Measurements from ENCODE around the gene GPC6. TPM values are rescaled to one million over a fixed set of nuclear protein-coding genes. Genes with fewer than 3 reads are reported as not detected.

GPC6 gene
- total and polyA plus RNA-seq, 2 donors (not counting 1 experiment from before 2014, with no cell fraction given) = not detected

DNA sequence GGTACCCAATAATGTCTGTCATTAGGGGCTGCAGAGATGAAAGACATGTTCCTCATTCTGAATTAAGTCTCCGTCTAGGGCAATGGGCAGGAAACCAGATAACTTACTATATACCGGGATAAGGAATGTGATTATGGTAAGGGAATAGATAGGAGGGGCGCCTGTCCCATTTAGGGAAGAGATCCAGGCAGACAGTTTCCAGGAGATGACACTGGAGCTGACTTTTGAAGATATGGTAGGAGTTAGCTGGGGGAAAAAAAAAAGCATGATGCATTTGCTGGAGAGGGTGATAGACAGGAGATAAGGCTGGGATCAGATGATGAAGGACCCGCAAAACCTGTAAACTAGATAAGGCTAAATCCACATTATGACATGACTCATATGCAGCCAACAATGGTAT, 912.2 kb downstream of the GPC6 start:
- ChIA-PET CTCF (no interaction called here), POLR2A (no interaction called here)
- H3K9me3 ChIP-seq (ENCODE audit: control extremely low read depth in 1 of 3, control insufficient read depth in 2 of 3, insufficient read depth in 1 of 3, low read length in 2 of 3) = no peaks in the 10 kb centered on the region
- H3K4me3 ChIP-seq (ENCODE audit: control extremely low read depth in 1 of 5, extremely low read depth in 1 of 5, insufficient read depth in 1 of 5, low read depth in 2 of 5, low read length in 4 of 5) = no peak overlapping the region
- no peaks in the 10 kb centered on the region for H4K20me1 ChIP-seq (ENCODE audit: control insufficient read depth, insufficient read depth, low read length, poor library complexity, severe bottlenecking)
- TF ChIP-seq, protein P1, sequence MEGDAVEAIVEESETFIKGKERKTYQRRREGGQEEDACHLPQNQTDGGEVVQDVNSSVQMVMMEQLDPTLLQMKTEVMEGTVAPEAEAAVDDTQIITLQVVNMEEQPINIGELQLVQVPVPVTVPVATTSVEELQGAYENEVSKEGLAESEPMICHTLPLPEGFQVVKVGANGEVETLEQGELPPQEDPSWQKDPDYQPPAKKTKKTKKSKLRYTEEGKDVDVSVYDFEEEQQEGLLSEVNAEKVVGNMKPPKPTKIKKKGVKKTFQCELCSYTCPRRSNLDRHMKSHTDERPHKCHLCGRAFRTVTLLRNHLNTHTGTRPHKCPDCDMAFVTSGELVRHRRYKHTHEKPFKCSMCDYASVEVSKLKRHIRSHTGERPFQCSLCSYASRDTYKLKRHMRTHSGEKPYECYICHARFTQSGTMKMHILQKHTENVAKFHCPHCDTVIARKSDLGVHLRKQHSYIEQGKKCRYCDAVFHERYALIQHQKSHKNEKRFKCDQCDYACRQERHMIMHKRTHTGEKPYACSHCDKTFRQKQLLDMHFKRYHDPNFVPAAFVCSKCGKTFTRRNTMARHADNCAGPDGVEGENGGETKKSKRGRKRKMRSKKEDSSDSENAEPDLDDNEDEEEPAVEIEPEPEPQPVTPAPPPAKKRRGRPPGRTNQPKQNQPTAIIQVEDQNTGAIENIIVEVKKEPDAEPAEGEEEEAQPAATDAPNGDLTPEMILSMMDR (IDR thresholded peaks at IDR 0.05) = no peak
- TF ChIP-seq EZH2 (IDR thresholded peaks at IDR 0.05; ENCODE audit: borderline replicate concordance, insufficient read depth, low read depth, low read length, poor library complexity, severe bottlenecking) = no peak
- WGBS (ENCODE audit: insufficient coverage) = 100% methylated on average over 2 of the region's 4 CpGs
- Mint-ChIP-seq H3K4me1 (no peaks in the 10 kb centered on the region), H3K27ac (no peak overlapping the region), H3K9me3 (ENCODE audit: insufficient read depth) (no peaks in the 10 kb centered on the region), H3K27me3 (no peaks in the 10 kb centered on the region), H3K4me3 (no peak overlapping the region)
- H3K27ac ChIP-seq (ENCODE audit: low read length in 2 of 2) = no peak overlapping the region
- no peaks in the 10 kb centered on the region for H3K79me2 ChIP-seq (ENCODE audit: control insufficient read depth, insufficient read depth, low read length)
- intact Hi-C loops (cut with micrococcal nuclease) = no loop called here
- H3K4me1 ChIP-seq (ENCODE audit: control insufficient read depth in 2 of 2, insufficient read depth in 2 of 2, low read length in 2 of 2) = no peaks in the 10 kb centered on the region
- H3K4me2 ChIP-seq (replicated peaks; ENCODE audit: low read depth, low read length, poor library complexity, severe bottlenecking) = no peak overlapping the region
- H3K9ac ChIP-seq (ENCODE audit: low read length) = no peak overlapping the region
- no peak for ATAC-seq (ENCODE audit: low read depth)
- no peak overlapping the region for H2AFZ ChIP-seq (ENCODE audit: insufficient read depth, low read depth, low read length, poor library complexity, severe bottlenecking)
- no peak for DNase-seq
- no peaks in the 10 kb centered on the region for H3K36me3 ChIP-seq (replicated peaks in 1 of 2; ENCODE audit: control extremely low read depth in 1 of 2, control insufficient read depth in 1 of 2, extremely low read depth in 1 of 2, insufficient read depth in 2 of 2, low read length in 1 of 2)
- no peaks in the 10 kb centered on the region for H3K27me3 ChIP-seq (replicated peaks in 1 of 4; ENCODE audit: control extremely low read depth in 1 of 4, control insufficient read depth in 3 of 4, insufficient read depth in 4 of 4, low read length in 3 of 4)

DNA sequence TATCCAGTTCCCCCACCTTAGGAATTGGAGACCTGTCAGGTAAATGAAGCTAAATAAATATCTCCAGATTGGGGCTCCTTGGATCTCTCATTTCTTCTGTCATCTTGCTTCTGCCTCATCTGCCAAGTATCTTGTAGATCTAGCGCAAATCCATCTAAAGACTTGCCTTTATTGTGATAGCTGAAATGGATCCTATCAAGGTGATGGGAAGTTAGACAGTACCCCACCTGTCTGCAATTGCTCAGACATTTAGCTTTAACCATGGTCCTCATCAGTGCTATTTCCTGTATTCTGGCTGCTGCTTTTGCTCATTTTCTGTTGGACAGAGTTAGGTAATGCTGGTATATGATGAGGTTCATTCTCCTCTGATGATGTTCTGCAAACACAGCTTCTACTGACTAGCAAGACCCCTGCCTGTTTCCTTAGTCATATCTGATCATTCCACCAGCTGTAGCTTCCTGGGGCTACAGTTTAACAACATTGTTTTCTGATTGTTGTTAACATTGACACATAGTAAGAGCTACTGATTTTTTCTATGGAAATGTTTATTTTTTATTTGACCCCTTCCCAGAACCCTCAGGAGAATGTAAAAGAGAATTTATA, 912.9 kb downstream of the GPC6 start:
- Histone ChIP-seq H3K27me3 (replicated peaks in 1 of 4; ENCODE audit: control extremely low read depth in 1 of 4, control insufficient read depth in 3 of 4, insufficient read depth in 4 of 4, low read length in 3 of 4) (no peaks in the 10 kb centered on the region), H4K20me1 (ENCODE audit: control insufficient read depth, insufficient read depth, low read length, poor library complexity, severe bottlenecking) (no peaks in the 10 kb centered on the region), H3K36me3 (replicated peaks in 1 of 2; ENCODE audit: control extremely low read depth in 1 of 2, control insufficient read depth in 1 of 2, extremely low read depth in 1 of 2, insufficient read depth in 2 of 2, low read length in 1 of 2) (no peaks in the 10 kb centered on the region), H3K79me2 (ENCODE audit: control insufficient read depth, insufficient read depth, low read length) (no peaks in the 10 kb centered on the region), H3K9ac (ENCODE audit: low read length) (no peak overlapping the region), H3K4me1 (ENCODE audit: control insufficient read depth in 2 of 2, insufficient read depth in 2 of 2, low read length in 2 of 2) (no peaks in the 10 kb centered on the region), H3K4me3 (ENCODE audit: control extremely low read depth in 1 of 5, extremely low read depth in 1 of 5, insufficient read depth in 1 of 5, low read depth in 2 of 5, low read length in 4 of 5) (no peak overlapping the region), H2AFZ (ENCODE audit: insufficient read depth, low read depth, low read length, poor library complexity, severe bottlenecking) (no peak overlapping the region), H3K4me2 (replicated peaks; ENCODE audit: low read depth, low read length, poor library complexity, severe bottlenecking) (no peak overlapping the region), H3K9me3 (ENCODE audit: control extremely low read depth in 1 of 3, control insufficient read depth in 2 of 3, insufficient read depth in 1 of 3, low read length in 2 of 3) (no peaks in the 10 kb centered on the region), H3K27ac (ENCODE audit: low read length in 2 of 2) (no peak overlapping the region)
- 100% methylated on average over 1 of the region's 1 CpG for WGBS (ENCODE audit: insufficient coverage)
- Mint-ChIP-seq H3K4me1 (no peaks in the 10 kb centered on the region), H3K27me3 (no peaks in the 10 kb centered on the region), H3K27ac (no peak overlapping the region), H3K4me3 (no peak overlapping the region), H3K9me3 (ENCODE audit: insufficient read depth) (no peaks in the 10 kb centered on the region)
- DNase-seq (no peak), ATAC-seq (ENCODE audit: low read depth) (no peak)
- ChIA-PET POLR2A (no interaction called here), CTCF (no interaction called here)
- intact Hi-C loops (cut with micrococcal nuclease) = no loop called here
- no peak for TF ChIP-seq EZH2 (IDR thresholded peaks at IDR 0.05; ENCODE audit: borderline replicate concordance, insufficient read depth, low read depth, low read length, poor library complexity, severe bottlenecking)
- TF ChIP-seq, protein P1 (IDR thresholded peaks at IDR 0.05) = no peak

Measured in B cell (primary cell).